ENCODE results near the gene KCNC1.

DNA sequence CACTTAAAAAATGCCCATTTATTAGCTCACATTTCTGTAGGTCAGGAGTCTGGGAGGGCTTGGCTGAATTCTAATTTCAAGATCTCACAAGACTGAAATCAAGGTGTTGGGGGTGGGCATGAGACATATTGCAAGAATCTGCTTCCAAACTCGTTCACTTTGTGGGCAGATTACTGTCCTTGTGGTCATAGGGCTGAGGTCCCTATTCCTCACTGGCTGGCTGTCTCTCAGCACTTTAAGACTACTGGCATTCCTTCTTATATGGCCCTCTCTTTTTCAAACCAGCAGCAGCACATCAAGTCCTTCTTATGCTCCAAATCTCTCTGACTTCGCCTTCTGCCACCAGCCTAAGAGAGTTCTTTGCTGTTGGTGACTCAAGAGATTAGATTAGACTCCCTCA lies 43.0 kb upstream of the KCNC1 start:
- TF ChIP-seq, protein P1, sequence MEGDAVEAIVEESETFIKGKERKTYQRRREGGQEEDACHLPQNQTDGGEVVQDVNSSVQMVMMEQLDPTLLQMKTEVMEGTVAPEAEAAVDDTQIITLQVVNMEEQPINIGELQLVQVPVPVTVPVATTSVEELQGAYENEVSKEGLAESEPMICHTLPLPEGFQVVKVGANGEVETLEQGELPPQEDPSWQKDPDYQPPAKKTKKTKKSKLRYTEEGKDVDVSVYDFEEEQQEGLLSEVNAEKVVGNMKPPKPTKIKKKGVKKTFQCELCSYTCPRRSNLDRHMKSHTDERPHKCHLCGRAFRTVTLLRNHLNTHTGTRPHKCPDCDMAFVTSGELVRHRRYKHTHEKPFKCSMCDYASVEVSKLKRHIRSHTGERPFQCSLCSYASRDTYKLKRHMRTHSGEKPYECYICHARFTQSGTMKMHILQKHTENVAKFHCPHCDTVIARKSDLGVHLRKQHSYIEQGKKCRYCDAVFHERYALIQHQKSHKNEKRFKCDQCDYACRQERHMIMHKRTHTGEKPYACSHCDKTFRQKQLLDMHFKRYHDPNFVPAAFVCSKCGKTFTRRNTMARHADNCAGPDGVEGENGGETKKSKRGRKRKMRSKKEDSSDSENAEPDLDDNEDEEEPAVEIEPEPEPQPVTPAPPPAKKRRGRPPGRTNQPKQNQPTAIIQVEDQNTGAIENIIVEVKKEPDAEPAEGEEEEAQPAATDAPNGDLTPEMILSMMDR (IDR thresholded peaks at IDR 0.05): no peak
- TF ChIP-seq ZFX (IDR thresholded peaks at IDR 0.05; ENCODE audit: borderline replicate concordance): no peak
